RWPE1 (cell line): Measurements from ENCODE around the gene XRCC4.
"Not testable (repeated sequence)": the region's sequence is repeated elsewhere in the genome, so short reads cannot be mapped to it uniquely, and the experiment has no call there.

Experiments used
- CTCF ChIA-PET: fragments of 350-600 bp; sonication (Branson Sonifier 250); formaldehyde crosslinking; extraction: SDS; loops from one replicate; lab custom pipeline; 2021; lab: Yijun Ruan, JAX
- POLR2A ChIA-PET: fragments of 400-600 bp; formaldehyde crosslinking; extraction: SDS; loops from one replicate; lab custom pipeline; 2020; ENCODE audit warnings: antibody characterized with exemption; ENCODE audit not compliant: low non-redundant PET; lab: Yijun Ruan, JAX
- DNase-seq: peaks from one replicate; pipeline ENCODE4 v3.0.0; 2012; ENCODE audit warnings: low spot score
- H3K27ac ChIP-seq: fragments of 450-650 bp; 2 replicates; pipeline ENCODE4 v1.5.1; 2017
- CTCF ChIP-seq: fragments of 450-650 bp; conservative IDR thresholded peaks from 2 replicates; pipeline ENCODE4 v1.5.1; 2017; ENCODE audit warnings: low read depth, mild to moderate bottlenecking

The XRCC4 gene

GRCh38 chr5:83256091-83256780, 178.9 kb downstream of the XRCC4 start:
- POLR2A ChIA-PET: no interaction called here
- no peak overlapping the region for H3K27ac ChIP-seq
- DNase-seq: peak; percentile 67
- TF ChIP-seq CTCF: no peak
- CTCF ChIA-PET: no interaction called here

- DNase-seq, CTCF ChIA-PET, POLR2A ChIA-PET, H3K27ac ChIP-seq: not testable (repeated sequence)
Measured at GRCh38 chr5:83257684-83258083, 180.3 kb downstream of the XRCC4 start.

- DNase-seq: peak; percentile 18
- no peak overlapping the region for H3K27ac ChIP-seq
- POLR2A ChIA-PET: no interaction called here
- no peak for TF ChIP-seq CTCF
- CTCF ChIA-PET: interaction anchor here (0.7 kb wide), 1 partner anchor 73 kb away, joined by 4 read pairs; no protein-coding TSS in a partner anchor
Measured at GRCh38 chr5:83265318-83265717, 188.0 kb downstream of the XRCC4 start.

- ChIA-PET CTCF (no interaction called here), POLR2A (no interaction called here)
- no peak overlapping the region for H3K27ac ChIP-seq
- no peak for DNase-seq
- no peak for TF ChIP-seq CTCF
Measured at GRCh38 chr5:83270311-83270710, 193.0 kb downstream of the XRCC4 start.

- no peak for DNase-seq
- CTCF ChIA-PET: no interaction called here
- no peak for TF ChIP-seq CTCF
- POLR2A ChIA-PET: no interaction called here
- no peak overlapping the region for H3K27ac ChIP-seq
Measured at GRCh38 chr5:83277154-83277553, 199.8 kb downstream of the XRCC4 start.

- DNase-seq: no peak
- ChIA-PET POLR2A (no interaction called here), CTCF (no interaction called here)
- no peak overlapping the region for H3K27ac ChIP-seq
- no peak for TF ChIP-seq CTCF
Measured at GRCh38 chr5:83277953-83278352, 200.6 kb downstream of the XRCC4 start.

- TF ChIP-seq CTCF: no peak
- CTCF ChIA-PET: interaction anchor here (0.6 to 0.7 kb wide), 2 partner anchors 37 to 56 kb away, joined by 6 to 7 read pairs; no protein-coding TSS in a partner anchor
- POLR2A ChIA-PET: no interaction called here
- DNase-seq: no peak
- H3K27ac ChIP-seq: no peak overlapping the region
Measured at GRCh38 chr5:83281176-83281575, 203.8 kb downstream of the XRCC4 start.
